Fibroblast of lung (primary cell): ENCODE results near the gene EPG5. TPM values are rescaled to one million over a fixed set of nuclear protein-coding genes. Genes with fewer than 3 reads are reported as not detected.
"Not testable (repeated sequence)": the region's sequence is repeated elsewhere in the genome, so short reads cannot be mapped to it uniquely, and the experiment has no call there.

Experiments used
- DNase-seq, 2 donors: peaks; one replicate each; pipeline versions ENCODE4 v3.0.0 to v3.0.0-alpha.2; 2010; ENCODE audit warnings: low read depth in 2 of 2
- H2AFZ ChIP-seq: 2 replicates; pipeline ENCODE4 v1.5.1; 2012; ENCODE audit warnings: low read length, control low read depth, inconsistent platforms
- H3K27ac ChIP-seq: 2 replicates; pipeline ENCODE4 v1.5.1; 2011; ENCODE audit warnings: low read length, control low read depth; ENCODE audit not compliant: insufficient read depth
- H3K27me3 ChIP-seq: 2 replicates; pipeline ENCODE4 v1.5.1; 2011; ENCODE audit warnings: mild to moderate bottlenecking, low read length; ENCODE audit not compliant: control insufficient read depth, insufficient read depth
- H3K36me3 ChIP-seq: 2 replicates; pipeline ENCODE4 v1.5.1; 2011; ENCODE audit warnings: low read length; ENCODE audit not compliant: control insufficient read depth, insufficient read depth
- H3K4me1 ChIP-seq: 2 replicates; pipeline ENCODE4 v1.5.1; 2011; ENCODE audit warnings: low read length; ENCODE audit not compliant: control insufficient read depth, insufficient read depth; ENCODE audit errors: extremely low read depth
- H3K4me2 ChIP-seq: 2 replicates; pipeline ENCODE4 v1.5.1; 2011; ENCODE audit warnings: low read length, control low read depth; ENCODE audit not compliant: insufficient read depth; ENCODE audit errors: extremely low read depth
- H3K4me3 ChIP-seq, 4 experiments: fragments of 200-600 bp in 1 of 4; sonication (generic) in 1 of 4; replicated peaks in 1 of 4; 2 replicates each; pipeline ENCODE4 v1.5.1; 2011 to 2016; ENCODE audit warnings: low read length in 4 of 4, low read depth in 3 of 4, mild to moderate bottlenecking in 3 of 4, control low read depth in 2 of 4, inconsistent platforms in 1 of 4, mixed read lengths in 1 of 4; ENCODE audit not compliant: insufficient read depth in 1 of 4; ENCODE audit errors: control extremely low read depth in 1 of 4
- H3K79me2 ChIP-seq: 2 replicates; pipeline ENCODE4 v1.5.1; 2012; ENCODE audit warnings: mild to moderate bottlenecking, low read length, inconsistent platforms; ENCODE audit not compliant: control insufficient read depth, insufficient read depth
- H3K9ac ChIP-seq: 2 replicates; pipeline ENCODE4 v1.5.1; 2011; ENCODE audit warnings: mild to moderate bottlenecking, low read length, control low read depth; ENCODE audit not compliant: insufficient read depth
- H3K9me3 ChIP-seq: 2 replicates; pipeline ENCODE4 v1.5.1; 2012; ENCODE audit warnings: low read depth, low read length; ENCODE audit not compliant: control insufficient read depth, insufficient read depth
- H4K20me1 ChIP-seq: 2 replicates; pipeline ENCODE4 v1.5.1; 2011; ENCODE audit warnings: low read length; ENCODE audit not compliant: control insufficient read depth, insufficient read depth; ENCODE audit errors: extremely low read depth
- CTCF ChIP-seq, 2 donors: IDR thresholded peaks in 1 of 2; conservative IDR thresholded peaks in 1 of 2; 1 replicate in 1 of 2; 2 replicates in 1 of 2; pipeline ENCODE4 v1.5.1; 2011 to 2012; ENCODE audit warnings: low read length in 2 of 2, control low read depth in 1 of 2, inconsistent platforms in 1 of 2, low read depth in 1 of 2, mild to moderate bottlenecking in 1 of 2
- EZH2 ChIP-seq: IDR thresholded peaks from 2 replicates; pipeline ENCODE4 v1.5.1; 2012; ENCODE audit warnings: low read length, control low read depth, mild to moderate bottlenecking; ENCODE audit errors: missing control alignments
- polyA plus RNA-seq, 2 donors: library from polyadenylated mRNA; depleted of rRNA in 1 of 2; stranded (reverse) in 1 of 2; unstranded in 1 of 2; fragments of >200 nt; gene quantifications; 2 replicates each; pipeline ENCODE4 v1.2.1, GENCODE V29; 2011 to 2012; ENCODE audit warnings: missing spikeins in 1 of 2
- total RNA-seq: library from RNA; depleted of rRNA; stranded (reverse); fragments of >200 nt; gene quantifications from 2 replicates; pipeline ENCODE4 v1.2.1, GENCODE V29; 2014

The EPG5 gene
- total and polyA plus RNA-seq, 2 donors (not counting 1 experiment from before 2014, with no cell fraction given): 60.0 to 87.4 TPM

DNA sequence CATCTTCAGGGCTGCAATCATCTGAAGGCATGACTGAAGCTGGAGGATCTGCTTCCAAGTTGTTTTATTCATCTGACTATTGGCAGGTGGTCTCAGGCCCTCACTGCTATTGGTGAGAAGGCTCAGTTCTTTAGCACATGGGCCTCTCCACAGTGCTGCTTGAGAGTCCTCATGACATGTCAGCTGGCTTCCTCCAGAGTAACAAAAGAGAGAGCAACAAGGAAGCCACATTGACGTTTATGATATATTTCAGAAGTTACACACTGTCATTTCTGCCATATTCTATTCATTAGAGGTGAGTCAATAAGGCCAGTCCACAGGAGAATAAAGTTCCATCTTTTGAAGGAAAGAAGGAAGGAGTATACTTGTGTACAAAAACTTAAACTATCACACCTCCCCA, 149.6 kb downstream of the EPG5 start:
- no peak overlapping the region for H3K9ac ChIP-seq
- no peak overlapping the region for H2AFZ ChIP-seq
- no peaks in the 10 kb centered on the region for H3K9me3 ChIP-seq
- peaks cover 4% of the 10 kb centered on the region for H3K4me1 ChIP-seq
- no peaks in the 10 kb centered on the region for H4K20me1 ChIP-seq
- no peaks in the 10 kb centered on the region for H3K27me3 ChIP-seq
- no peak for DNase-seq
- no peaks in the 10 kb centered on the region for H3K79me2 ChIP-seq
- no peak overlapping the region for H3K4me2 ChIP-seq
- H3K27ac ChIP-seq: no peak overlapping the region
- TF ChIP-seq CTCF (conservative IDR thresholded peaks at IDR 0.05 in 1 of 2, IDR thresholded peaks at IDR 0.05 in 1 of 2; ENCODE audit: low read depth in 1 of 2, low read length in 2 of 2): no peak
- no peak for TF ChIP-seq EZH2
- no peaks in the 10 kb centered on the region for H3K36me3 ChIP-seq
- no peak overlapping the region for H3K4me3 ChIP-seq

DNA sequence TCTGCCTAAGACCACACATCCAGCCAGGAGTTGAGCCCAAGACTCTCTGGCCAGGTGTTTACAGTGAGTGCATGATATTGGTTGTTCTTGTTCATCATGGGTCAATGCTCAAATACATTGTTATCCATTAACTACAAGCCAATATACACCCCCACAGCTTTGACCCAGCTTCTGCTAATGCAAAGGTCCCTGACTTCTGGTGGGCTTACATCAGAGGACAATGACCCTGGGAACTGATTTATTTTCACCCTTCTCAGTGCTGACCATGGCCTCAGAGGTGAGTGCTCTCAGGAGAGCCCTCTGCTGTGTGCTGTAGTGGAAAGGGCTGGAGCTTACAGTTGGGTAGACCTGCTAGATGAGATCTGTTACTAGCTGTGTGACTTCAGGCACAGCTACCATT, 152.4 kb downstream of the EPG5 start:
- not testable (repeated sequence) for H3K36me3 ChIP-seq, H3K4me1 ChIP-seq, H3K27me3 ChIP-seq, H4K20me1 ChIP-seq, H3K9ac ChIP-seq, H3K9me3 ChIP-seq, H3K4me3 ChIP-seq, H3K27ac ChIP-seq, H2AFZ ChIP-seq, DNase-seq, H3K4me2 ChIP-seq, H3K79me2 ChIP-seq

DNA sequence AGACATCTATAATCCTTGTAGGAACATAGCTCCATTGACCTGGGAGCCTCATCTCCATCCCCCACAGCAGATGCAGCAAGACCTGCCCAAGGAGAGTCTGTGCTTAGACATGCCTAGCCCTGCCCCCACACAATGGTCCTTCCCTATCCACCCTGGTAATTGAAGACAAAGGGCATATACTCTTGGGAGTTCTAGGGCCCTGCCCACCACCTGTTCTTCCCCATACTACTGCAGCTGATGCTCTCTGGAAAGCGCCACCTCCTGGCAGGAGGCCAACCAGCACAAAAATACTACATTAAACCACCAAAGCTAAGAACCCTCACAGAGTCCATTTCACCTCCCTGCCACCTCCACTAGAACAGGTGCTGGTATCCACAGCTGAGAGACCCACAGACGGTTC, 160.0 kb downstream of the EPG5 start:
- not testable (repeated sequence) for DNase-seq, H3K27ac ChIP-seq, H3K9ac ChIP-seq

GRCh38 chr18:45806226-45806625, 160.9 kb downstream of the EPG5 start:
- no peak for TF ChIP-seq EZH2
- no peak for TF ChIP-seq CTCF (conservative IDR thresholded peaks at IDR 0.05 in 1 of 2, IDR thresholded peaks at IDR 0.05 in 1 of 2; ENCODE audit: low read depth in 1 of 2, low read length in 2 of 2)
- Histone ChIP-seq H3K9ac (no peak overlapping the region), H3K4me2 (no peak overlapping the region), H3K4me3 (no peak overlapping the region), H3K4me1 (peaks cover 14% of the 10 kb centered on the region), H2AFZ (peak overlapping the region; percentile 4), H3K79me2 (no peaks in the 10 kb centered on the region), H3K27me3 (no peaks in the 10 kb centered on the region), H3K27ac (peak overlapping the region; percentile 17), H3K9me3 (no peaks in the 10 kb centered on the region), H3K36me3 (no peaks in the 10 kb centered on the region), H4K20me1 (no peaks in the 10 kb centered on the region)
- peak; percentile 46 to 88 for DNase-seq

More for the DNA sequence above, 160.0 kb downstream of the EPG5 start:
- not testable (repeated sequence) for H3K79me2 ChIP-seq, H3K4me3 ChIP-seq, H3K4me2 ChIP-seq, H3K4me1 ChIP-seq, H3K9me3 ChIP-seq, H2AFZ ChIP-seq, H3K27me3 ChIP-seq, H4K20me1 ChIP-seq, H3K36me3 ChIP-seq
